ENCODE data around the gene ZNF200. TPM values are rescaled to one million over a fixed set of nuclear protein-coding genes. Genes with fewer than 3 reads are reported as not detected.

ZNF200 gene
- polyA plus RNA-seq, 1 donor (not counting 4 experiments of a cell fraction or from before 2014, with no cell fraction given): 4.3 TPM

GRCh38 chr16:3264137-3265036 lies 29.4 kb upstream of the ZNF200 start:
- FAIRE-seq (no peak), DNase-seq (ENCODE audit: low read depth, low spot score) (peak; percentile 67)
- no peaks in the 10 kb centered on the region for H3K9me3 ChIP-seq (ENCODE audit: control insufficient read depth, low read depth, low read length)
- no peaks in the 10 kb centered on the region for H3K27me3 ChIP-seq (ENCODE audit: control insufficient read depth, extremely low read depth, insufficient read depth, low read length)
- peak overlapping the region; percentile 92 for H3K4me2 ChIP-seq (ENCODE audit: control insufficient read depth, extremely low read depth, insufficient read depth, low read depth, low read length)
- peak overlapping the region; percentile 69 for H3K9ac ChIP-seq (ENCODE audit: control insufficient read depth, extremely low read depth, insufficient read depth, low read length)
- TF ChIP-seq CTCF (optimal IDR thresholded peaks at IDR 0.05 in 1 of 3, IDR thresholded peaks at IDR 0.05 in 1 of 3, conservative IDR thresholded peaks at IDR 0.05 in 1 of 3; ENCODE audit: extremely low read depth in 1 of 3, insufficient read depth in 2 of 3, low read length in 3 of 3) (peak in 1 of 3 experiments; percentile 46), EZH2 (IDR thresholded peaks at IDR 0.05; ENCODE audit: low read length) (no peak)
- dilution Hi-C loops (cut with MboI; ENCODE audit: extremely low pct_ligation_motif_present, low sequenced_read_pairs): no loop called here
- H4K20me1 ChIP-seq (ENCODE audit: control insufficient read depth, extremely low read depth, insufficient read depth, low read length): no peaks in the 10 kb centered on the region
- H3K36me3 ChIP-seq (ENCODE audit: control insufficient read depth in 2 of 2, extremely low read depth in 1 of 2, insufficient read depth in 2 of 2, low read length in 2 of 2): no peaks in the 10 kb centered on the region
- H3K4me3 ChIP-seq (ENCODE audit: control insufficient read depth in 2 of 3, extremely low read depth in 1 of 3, insufficient read depth in 2 of 3, low read depth in 1 of 3, low read length in 3 of 3): peak overlapping the region; percentile 62 to 81 (median 74)
- H3K79me2 ChIP-seq (ENCODE audit: control insufficient read depth, insufficient read depth, low read length): no peaks in the 10 kb centered on the region
- H3K4me1 ChIP-seq (ENCODE audit: control insufficient read depth, extremely low read depth, insufficient read depth, low read length): peaks cover 6% of the 10 kb centered on the region
- no peaks in the 10 kb centered on the region for H3K9me1 ChIP-seq (ENCODE audit: control insufficient read depth, extremely low read depth, insufficient read depth, low read length)
- H3K27ac ChIP-seq (ENCODE audit: control insufficient read depth, insufficient read depth, low read length): peak overlapping the region; percentile 68
- peak overlapping the region; percentile 93 for H2AFZ ChIP-seq (ENCODE audit: control insufficient read depth, low read length)

GRCh38 chr16:3262517-3262916 lies 27.6 kb upstream of the ZNF200 start:
- no peaks in the 10 kb centered on the region for H3K79me2 ChIP-seq (ENCODE audit: control insufficient read depth, insufficient read depth, low read length)
- dilution Hi-C loops (cut with MboI; ENCODE audit: extremely low pct_ligation_motif_present, low sequenced_read_pairs): no loop called here
- H3K4me2 ChIP-seq (ENCODE audit: control insufficient read depth, extremely low read depth, insufficient read depth, low read depth, low read length): no peak overlapping the region
- H3K4me1 ChIP-seq (ENCODE audit: control insufficient read depth, extremely low read depth, insufficient read depth, low read length): peaks cover 6% of the 10 kb centered on the region
- DNase-seq (ENCODE audit: low read depth, low spot score): no peak
- no peak overlapping the region for H2AFZ ChIP-seq (ENCODE audit: control insufficient read depth, low read length)
- TF ChIP-seq EZH2 (IDR thresholded peaks at IDR 0.05; ENCODE audit: low read length) (no peak), CTCF (optimal IDR thresholded peaks at IDR 0.05 in 1 of 3, IDR thresholded peaks at IDR 0.05 in 1 of 3, conservative IDR thresholded peaks at IDR 0.05 in 1 of 3; ENCODE audit: extremely low read depth in 1 of 3, insufficient read depth in 2 of 3, low read length in 3 of 3) (no peak)
- no peak for FAIRE-seq
- no peak overlapping the region for H3K4me3 ChIP-seq (ENCODE audit: control insufficient read depth in 2 of 3, extremely low read depth in 1 of 3, insufficient read depth in 2 of 3, low read depth in 1 of 3, low read length in 3 of 3)
- no peaks in the 10 kb centered on the region for H3K9me1 ChIP-seq (ENCODE audit: control insufficient read depth, extremely low read depth, insufficient read depth, low read length)
- H3K27ac ChIP-seq (ENCODE audit: control insufficient read depth, insufficient read depth, low read length): no peak overlapping the region
- H3K36me3 ChIP-seq (ENCODE audit: control insufficient read depth in 2 of 2, extremely low read depth in 1 of 2, insufficient read depth in 2 of 2, low read length in 2 of 2): no peaks in the 10 kb centered on the region
- H3K9me3 ChIP-seq (ENCODE audit: control insufficient read depth, low read depth, low read length): no peaks in the 10 kb centered on the region
- H3K9ac ChIP-seq (ENCODE audit: control insufficient read depth, extremely low read depth, insufficient read depth, low read length): no peak overlapping the region
- H4K20me1 ChIP-seq (ENCODE audit: control insufficient read depth, extremely low read depth, insufficient read depth, low read length): no peaks in the 10 kb centered on the region
- no peaks in the 10 kb centered on the region for H3K27me3 ChIP-seq (ENCODE audit: control insufficient read depth, extremely low read depth, insufficient read depth, low read length)
